GM04503 (cell line): Measurements from ENCODE around the gene SAMD4A.

ENCODE experiments used
- DNase-seq: peaks from one replicate; pipeline ENCODE4 v3.0.0-alpha.2; 2012; ENCODE audit warnings: low read depth

SAMD4A gene

GRCh38 chr14:54834727-54835126, 267.8 kb downstream of the SAMD4A start:
- DNase-seq = no peak

- DNase-seq = no peak
Observed at GRCh38 chr14:54836231-54836630, 269.3 kb downstream of the SAMD4A start.

GRCh38 chr14:54837508-54838149, 270.7 kb downstream of the SAMD4A start:
- DNase-seq = no peak

GRCh38 chr14:54838931-54839512, 272.1 kb downstream of the SAMD4A start:
- DNase-seq = no peak

GRCh38 chr14:54839701-54840119, 272.8 kb downstream of the SAMD4A start:
- DNase-seq = no peak

GRCh38 chr14:54840336-54840735, 273.4 kb downstream of the SAMD4A start:
- DNase-seq = no peak

GRCh38 chr14:54840798-54841197, 273.9 kb downstream of the SAMD4A start:
- DNase-seq = no peak
